Measurements from ENCODE around the gene SP110. TPM values are rescaled to one million over a fixed set of nuclear protein-coding genes. Genes with fewer than 3 reads are reported as not detected.

SP110 gene
- total RNA-seq (2014; rRNA removed; shearing (Covaris generic)) (1.1 and 2.3 TPM in 2 replicates), polyA plus RNA-seq (2016; fragmentation: Nextera tagmentation; extraction: Ambion mirVana) (4.6 and 8.2 TPM in 2 replicates)
- long read RNA-seq, partial matches to known transcripts, result 3 of 3 reads
- long read RNA-seq, other reads (novel, unspliced or antisense), result 0 of 3 reads

DNA sequence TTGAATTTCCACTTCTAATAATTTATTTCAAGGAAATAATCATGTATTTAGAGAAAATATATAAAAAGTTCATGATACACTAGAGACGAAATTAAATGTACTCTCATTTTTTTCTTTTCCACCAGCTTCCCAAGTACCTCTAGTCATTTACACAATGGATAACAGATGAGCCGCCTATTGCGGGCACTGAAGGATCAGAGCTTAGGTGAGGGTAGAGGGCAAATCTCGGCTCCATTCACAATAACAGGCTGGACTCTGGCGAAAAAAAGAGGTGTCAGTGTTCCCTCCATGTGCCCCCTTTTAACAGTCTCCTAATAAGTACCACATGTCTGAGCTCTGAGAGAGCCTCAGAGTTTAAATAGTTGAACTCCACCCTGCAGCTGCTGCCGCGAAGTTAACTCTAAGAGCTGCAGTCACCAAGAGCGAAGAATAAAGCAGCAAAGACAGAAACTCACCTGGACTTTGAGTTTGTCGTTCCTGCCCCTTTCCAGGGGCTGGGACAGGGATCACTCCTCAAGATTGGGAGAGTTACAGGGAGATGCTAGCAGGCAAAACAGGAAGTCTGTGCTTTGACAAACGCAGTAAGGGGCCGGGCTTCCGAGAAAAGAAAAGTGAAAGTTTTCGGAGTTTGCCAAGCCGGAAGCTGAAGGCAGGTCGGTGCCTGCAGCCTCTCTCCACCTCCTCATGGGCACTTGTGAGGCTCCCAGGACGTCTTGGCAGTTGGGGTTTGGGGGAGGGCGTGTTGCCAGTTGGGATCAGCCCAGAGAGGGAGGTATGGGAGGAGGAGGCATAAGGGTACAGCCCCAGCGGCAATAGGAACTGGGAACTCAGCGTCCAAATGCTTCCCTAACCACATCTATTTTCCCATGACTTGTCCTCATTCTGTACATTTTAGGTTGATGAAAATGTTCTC is at the start of gene SP110:
TSS of gene SP110 (minus strand) at position 566 of the 913 bp plus-strand sequence. CDS start 3,057 bp downstream, outside the sequence.
- H3K4me3 ChIP-seq, result peak within 1 kb of the TSS; percentile 45
- no peaks in the 10 kb centered on the region for H3K79me2 ChIP-seq (replicated peaks; ENCODE audit: insufficient read depth)
- TF ChIP-seq, protein P1, sequence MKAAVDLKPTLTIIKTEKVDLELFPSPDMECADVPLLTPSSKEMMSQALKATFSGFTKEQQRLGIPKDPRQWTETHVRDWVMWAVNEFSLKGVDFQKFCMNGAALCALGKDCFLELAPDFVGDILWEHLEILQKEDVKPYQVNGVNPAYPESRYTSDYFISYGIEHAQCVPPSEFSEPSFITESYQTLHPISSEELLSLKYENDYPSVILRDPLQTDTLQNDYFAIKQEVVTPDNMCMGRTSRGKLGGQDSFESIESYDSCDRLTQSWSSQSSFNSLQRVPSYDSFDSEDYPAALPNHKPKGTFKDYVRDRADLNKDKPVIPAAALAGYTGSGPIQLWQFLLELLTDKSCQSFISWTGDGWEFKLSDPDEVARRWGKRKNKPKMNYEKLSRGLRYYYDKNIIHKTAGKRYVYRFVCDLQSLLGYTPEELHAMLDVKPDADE (IDR thresholded peaks at IDR 0.05), result no peak
- TF ChIP-seq, protein P2, sequence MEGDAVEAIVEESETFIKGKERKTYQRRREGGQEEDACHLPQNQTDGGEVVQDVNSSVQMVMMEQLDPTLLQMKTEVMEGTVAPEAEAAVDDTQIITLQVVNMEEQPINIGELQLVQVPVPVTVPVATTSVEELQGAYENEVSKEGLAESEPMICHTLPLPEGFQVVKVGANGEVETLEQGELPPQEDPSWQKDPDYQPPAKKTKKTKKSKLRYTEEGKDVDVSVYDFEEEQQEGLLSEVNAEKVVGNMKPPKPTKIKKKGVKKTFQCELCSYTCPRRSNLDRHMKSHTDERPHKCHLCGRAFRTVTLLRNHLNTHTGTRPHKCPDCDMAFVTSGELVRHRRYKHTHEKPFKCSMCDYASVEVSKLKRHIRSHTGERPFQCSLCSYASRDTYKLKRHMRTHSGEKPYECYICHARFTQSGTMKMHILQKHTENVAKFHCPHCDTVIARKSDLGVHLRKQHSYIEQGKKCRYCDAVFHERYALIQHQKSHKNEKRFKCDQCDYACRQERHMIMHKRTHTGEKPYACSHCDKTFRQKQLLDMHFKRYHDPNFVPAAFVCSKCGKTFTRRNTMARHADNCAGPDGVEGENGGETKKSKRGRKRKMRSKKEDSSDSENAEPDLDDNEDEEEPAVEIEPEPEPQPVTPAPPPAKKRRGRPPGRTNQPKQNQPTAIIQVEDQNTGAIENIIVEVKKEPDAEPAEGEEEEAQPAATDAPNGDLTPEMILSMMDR (conservative IDR thresholded peaks at IDR 0.05; ENCODE audit: low read depth in 2 of 2), result no peak
- TF ChIP-seq STAT1 (IDR thresholded peaks at IDR 0.05; ENCODE audit: unreplicated experiment), result no peak
- no peak for TF ChIP-seq NANOG (IDR thresholded peaks at IDR 0.05; ENCODE audit: borderline replicate concordance)
- no peak for TF ChIP-seq JUNB (IDR thresholded peaks at IDR 0.05; ENCODE audit: unreplicated experiment)
- no peak for TF ChIP-seq CREB1 (CRISPR knock-in tag; IDR thresholded peaks at IDR 0.05; ENCODE audit: low read depth)
- TF ChIP-seq, protein P3, sequence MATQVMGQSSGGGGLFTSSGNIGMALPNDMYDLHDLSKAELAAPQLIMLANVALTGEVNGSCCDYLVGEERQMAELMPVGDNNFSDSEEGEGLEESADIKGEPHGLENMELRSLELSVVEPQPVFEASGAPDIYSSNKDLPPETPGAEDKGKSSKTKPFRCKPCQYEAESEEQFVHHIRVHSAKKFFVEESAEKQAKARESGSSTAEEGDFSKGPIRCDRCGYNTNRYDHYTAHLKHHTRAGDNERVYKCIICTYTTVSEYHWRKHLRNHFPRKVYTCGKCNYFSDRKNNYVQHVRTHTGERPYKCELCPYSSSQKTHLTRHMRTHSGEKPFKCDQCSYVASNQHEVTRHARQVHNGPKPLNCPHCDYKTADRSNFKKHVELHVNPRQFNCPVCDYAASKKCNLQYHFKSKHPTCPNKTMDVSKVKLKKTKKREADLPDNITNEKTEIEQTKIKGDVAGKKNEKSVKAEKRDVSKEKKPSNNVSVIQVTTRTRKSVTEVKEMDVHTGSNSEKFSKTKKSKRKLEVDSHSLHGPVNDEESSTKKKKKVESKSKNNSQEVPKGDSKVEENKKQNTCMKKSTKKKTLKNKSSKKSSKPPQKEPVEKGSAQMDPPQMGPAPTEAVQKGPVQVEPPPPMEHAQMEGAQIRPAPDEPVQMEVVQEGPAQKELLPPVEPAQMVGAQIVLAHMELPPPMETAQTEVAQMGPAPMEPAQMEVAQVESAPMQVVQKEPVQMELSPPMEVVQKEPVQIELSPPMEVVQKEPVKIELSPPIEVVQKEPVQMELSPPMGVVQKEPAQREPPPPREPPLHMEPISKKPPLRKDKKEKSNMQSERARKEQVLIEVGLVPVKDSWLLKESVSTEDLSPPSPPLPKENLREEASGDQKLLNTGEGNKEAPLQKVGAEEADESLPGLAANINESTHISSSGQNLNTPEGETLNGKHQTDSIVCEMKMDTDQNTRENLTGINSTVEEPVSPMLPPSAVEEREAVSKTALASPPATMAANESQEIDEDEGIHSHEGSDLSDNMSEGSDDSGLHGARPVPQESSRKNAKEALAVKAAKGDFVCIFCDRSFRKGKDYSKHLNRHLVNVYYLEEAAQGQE (IDR thresholded peaks at IDR 0.05; ENCODE audit: unreplicated experiment), result no peak
- no peak for TF ChIP-seq EZH2phosphoT487 (IDR thresholded peaks at IDR 0.05; ENCODE audit: unreplicated experiment)
- no peak for TF ChIP-seq POLR2AphosphoS5 (IDR thresholded peaks at IDR 0.05; ENCODE audit: low read depth)
- TF ChIP-seq ZNF114 (CRISPR knock-in tag; IDR thresholded peaks at IDR 0.05), result no peak
- TF ChIP-seq EZH2 (IDR thresholded peaks at IDR 0.05; ENCODE audit: low read depth, unreplicated experiment), result no peak
- TF ChIP-seq, protein P4, sequence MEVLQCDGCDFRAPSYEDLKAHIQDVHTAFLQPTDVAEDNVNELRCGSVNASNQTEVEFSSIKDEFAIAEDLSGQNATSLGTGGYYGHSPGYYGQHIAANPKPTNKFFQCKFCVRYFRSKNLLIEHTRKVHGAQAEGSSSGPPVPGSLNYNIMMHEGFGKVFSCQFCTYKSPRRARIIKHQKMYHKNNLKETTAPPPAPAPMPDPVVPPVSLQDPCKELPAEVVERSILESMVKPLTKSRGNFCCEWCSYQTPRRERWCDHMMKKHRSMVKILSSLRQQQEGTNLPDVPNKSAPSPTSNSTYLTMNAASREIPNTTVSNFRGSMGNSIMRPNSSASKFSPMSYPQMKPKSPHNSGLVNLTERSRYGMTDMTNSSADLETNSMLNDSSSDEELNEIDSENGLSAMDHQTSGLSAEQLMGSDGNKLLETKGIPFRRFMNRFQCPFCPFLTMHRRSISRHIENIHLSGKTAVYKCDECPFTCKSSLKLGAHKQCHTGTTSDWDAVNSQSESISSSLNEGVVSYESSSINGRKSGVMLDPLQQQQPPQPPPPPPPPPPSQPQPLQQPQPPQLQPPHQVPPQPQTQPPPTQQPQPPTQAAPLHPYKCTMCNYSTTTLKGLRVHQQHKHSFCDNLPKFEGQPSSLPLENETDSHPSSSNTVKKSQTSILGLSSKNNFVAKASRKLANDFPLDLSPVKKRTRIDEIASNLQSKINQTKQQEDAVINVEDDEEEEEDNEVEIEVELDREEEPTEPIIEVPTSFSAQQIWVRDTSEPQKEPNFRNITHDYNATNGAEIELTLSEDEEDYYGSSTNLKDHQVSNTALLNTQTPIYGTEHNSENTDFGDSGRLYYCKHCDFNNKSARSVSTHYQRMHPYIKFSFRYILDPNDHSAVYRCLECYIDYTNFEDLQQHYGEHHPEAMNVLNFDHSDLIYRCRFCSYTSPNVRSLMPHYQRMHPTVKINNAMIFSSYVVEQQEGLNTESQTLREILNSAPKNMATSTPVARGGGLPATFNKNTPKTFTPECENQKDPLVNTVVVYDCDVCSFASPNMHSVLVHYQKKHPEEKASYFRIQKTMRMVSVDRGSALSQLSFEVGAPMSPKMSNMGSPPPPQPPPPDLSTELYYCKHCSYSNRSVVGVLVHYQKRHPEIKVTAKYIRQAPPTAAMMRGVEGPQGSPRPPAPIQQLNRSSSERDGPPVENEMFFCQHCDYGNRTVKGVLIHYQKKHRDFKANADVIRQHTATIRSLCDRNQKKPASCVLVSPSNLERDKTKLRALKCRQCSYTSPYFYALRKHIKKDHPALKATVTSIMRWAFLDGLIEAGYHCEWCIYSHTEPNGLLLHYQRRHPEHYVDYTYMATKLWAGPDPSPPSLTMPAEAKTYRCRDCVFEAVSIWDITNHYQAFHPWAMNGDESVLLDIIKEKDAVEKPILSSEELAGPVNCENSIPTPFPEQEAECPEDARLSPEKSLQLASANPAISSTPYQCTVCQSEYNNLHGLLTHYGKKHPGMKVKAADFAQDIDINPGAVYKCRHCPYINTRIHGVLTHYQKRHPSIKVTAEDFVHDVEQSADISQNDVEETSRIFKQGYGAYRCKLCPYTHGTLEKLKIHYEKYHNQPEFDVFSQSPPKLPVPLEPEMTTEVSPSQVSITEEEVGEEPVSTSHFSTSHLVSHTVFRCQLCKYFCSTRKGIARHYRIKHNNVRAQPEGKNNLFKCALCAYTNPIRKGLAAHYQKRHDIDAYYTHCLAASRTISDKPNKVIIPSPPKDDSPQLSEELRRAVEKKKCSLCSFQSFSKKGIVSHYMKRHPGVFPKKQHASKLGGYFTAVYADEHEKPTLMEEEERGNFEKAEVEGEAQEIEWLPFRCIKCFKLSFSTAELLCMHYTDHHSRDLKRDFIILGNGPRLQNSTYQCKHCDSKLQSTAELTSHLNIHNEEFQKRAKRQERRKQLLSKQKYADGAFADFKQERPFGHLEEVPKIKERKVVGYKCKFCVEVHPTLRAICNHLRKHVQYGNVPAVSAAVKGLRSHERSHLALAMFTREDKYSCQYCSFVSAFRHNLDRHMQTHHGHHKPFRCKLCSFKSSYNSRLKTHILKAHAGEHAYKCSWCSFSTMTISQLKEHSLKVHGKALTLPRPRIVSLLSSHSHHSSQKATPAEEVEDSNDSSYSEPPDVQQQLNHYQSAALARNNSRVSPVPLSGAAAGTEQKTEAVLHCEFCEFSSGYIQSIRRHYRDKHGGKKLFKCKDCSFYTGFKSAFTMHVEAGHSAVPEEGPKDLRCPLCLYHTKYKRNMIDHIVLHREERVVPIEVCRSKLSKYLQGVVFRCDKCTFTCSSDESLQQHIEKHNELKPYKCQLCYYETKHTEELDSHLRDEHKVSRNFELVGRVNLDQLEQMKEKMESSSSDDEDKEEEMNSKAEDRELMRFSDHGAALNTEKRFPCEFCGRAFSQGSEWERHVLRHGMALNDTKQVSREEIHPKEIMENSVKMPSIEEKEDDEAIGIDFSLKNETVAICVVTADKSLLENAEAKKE (CRISPR knock-in tag; IDR thresholded peaks at IDR 0.05), result no peak
- no peak for TF ChIP-seq ZNF331 (CRISPR knock-in tag; IDR thresholded peaks at IDR 0.05; ENCODE audit: low read depth)
- no peaks in the 10 kb centered on the region for H3K27me3 ChIP-seq (ENCODE audit: insufficient read depth)
- Mint-ChIP-seq H3K4me1 (peaks cover 12% of the 10 kb centered on the region; the same call in 2 of the 3 replicates), H3K36me3 (ENCODE audit: low read depth) (peaks cover 3% of the 10 kb centered on the region; the same call in 1 of the 3 replicates), H3K27ac (peak within 1 kb of the TSS; percentile 76), H3K4me3 (peak within 1 kb of the TSS; percentile 75), H3K9me3 (no peaks in the 10 kb centered on the region), H3K27me3 (ENCODE audit: insufficient read depth, low read depth, poor library complexity) (peaks cover 2% of the 10 kb centered on the region)
- peak within 1 kb of the TSS; percentile 70 for H3K4me2 ChIP-seq
- H3K4me1 ChIP-seq (ENCODE audit: insufficient read depth), result peaks cover 4% of the 10 kb centered on the region; the same call in 1 of the 2 replicates
- H2AFZ ChIP-seq, result peak within 1 kb of the TSS; percentile 99
- ATAC-seq (peak; percentile 94), DNase-seq (ENCODE audit: low spot score) (peak; percentile 81)
- H3K27ac ChIP-seq (ENCODE audit: low read depth), result peak within 1 kb of the TSS; percentile 82
- no peaks in the 10 kb centered on the region for H3F3A ChIP-seq (replicated peaks; ENCODE audit: low read depth)
- H3K36me3 ChIP-seq (ENCODE audit: insufficient read depth), result no peaks in the 10 kb centered on the region
- H3K9me2 ChIP-seq (ENCODE audit: insufficient read depth), result no peaks in the 10 kb centered on the region
- no peaks in the 10 kb centered on the region for H4K20me1 ChIP-seq (replicated peaks; ENCODE audit: insufficient read depth)

All from GM23338 (cell line).